Esophagus squamous epithelium (tissue), 4 donors: ENCODE results near the gene TNFSF10.

ENCODE experiments used
- POLR2A ChIP-seq, 4 donors: fragments of 450-650 bp; IDR thresholded peaks; one replicate each; pipeline ENCODE4 v1.6.1; 2017; ENCODE audit warnings: antibody characterized with exemption in 4 of 4, mild to moderate bottlenecking in 4 of 4, moderate library complexity in 3 of 4
- TF ChIP-seq, protein P1 (sequence below), 6 experiments: fragments of 450-650 bp in 4 of 6; fragments of 200-600 bp in 2 of 6; sonication (generic) in 2 of 6; IDR thresholded peaks; one replicate each; pipeline ENCODE4 v1.5.1; 2016 to 2019; ENCODE audit warnings: antibody characterized with exemption in 6 of 6, mild to moderate bottlenecking in 4 of 6, moderate library complexity in 4 of 6

- TF ChIP-seq, protein P1, sequence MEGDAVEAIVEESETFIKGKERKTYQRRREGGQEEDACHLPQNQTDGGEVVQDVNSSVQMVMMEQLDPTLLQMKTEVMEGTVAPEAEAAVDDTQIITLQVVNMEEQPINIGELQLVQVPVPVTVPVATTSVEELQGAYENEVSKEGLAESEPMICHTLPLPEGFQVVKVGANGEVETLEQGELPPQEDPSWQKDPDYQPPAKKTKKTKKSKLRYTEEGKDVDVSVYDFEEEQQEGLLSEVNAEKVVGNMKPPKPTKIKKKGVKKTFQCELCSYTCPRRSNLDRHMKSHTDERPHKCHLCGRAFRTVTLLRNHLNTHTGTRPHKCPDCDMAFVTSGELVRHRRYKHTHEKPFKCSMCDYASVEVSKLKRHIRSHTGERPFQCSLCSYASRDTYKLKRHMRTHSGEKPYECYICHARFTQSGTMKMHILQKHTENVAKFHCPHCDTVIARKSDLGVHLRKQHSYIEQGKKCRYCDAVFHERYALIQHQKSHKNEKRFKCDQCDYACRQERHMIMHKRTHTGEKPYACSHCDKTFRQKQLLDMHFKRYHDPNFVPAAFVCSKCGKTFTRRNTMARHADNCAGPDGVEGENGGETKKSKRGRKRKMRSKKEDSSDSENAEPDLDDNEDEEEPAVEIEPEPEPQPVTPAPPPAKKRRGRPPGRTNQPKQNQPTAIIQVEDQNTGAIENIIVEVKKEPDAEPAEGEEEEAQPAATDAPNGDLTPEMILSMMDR (IDR thresholded peaks at IDR 0.05), result no peak
- no peak for TF ChIP-seq POLR2A (IDR thresholded peaks at IDR 0.05)
Observed at GRCh38 chr3:172560026-172560425, 36.8 kb upstream of the TNFSF10 start.
